AG04449 (cell line): Measurements from ENCODE around the gene ZBP1.

Experiments
- CTCF ChIA-PET: fragments of 350-600 bp; formaldehyde crosslinking; extraction: SDS; loops from one replicate; lab custom pipeline; 2021; ENCODE audit warnings: antibody characterized with exemption; lab: Yijun Ruan, JAX
- POLR2A ChIA-PET: fragments of 400-600, 350-600 bp; formaldehyde crosslinking; extraction: SDS; loops from one replicate; lab custom pipeline; 2020; ENCODE audit warnings: antibody characterized with exemption, inconsistent platforms; lab: Yijun Ruan, JAX
- DNase-seq: peaks from one replicate; pipeline ENCODE4 v3.0.0-alpha.2; 2010; ENCODE audit warnings: low read depth, low spot score
- H3K4me3 ChIP-seq: 2 replicates; pipeline ENCODE4 v1.5.1; 2011; ENCODE audit warnings: low read depth, mild to moderate bottlenecking, control low read depth, low read length
- TF ChIP-seq, protein P1 (sequence below): IDR thresholded peaks from one replicate; pipeline ENCODE4 v1.5.1; 2011; ENCODE audit warnings: mild to moderate bottlenecking, moderate library complexity, low read length, control low read depth, inconsistent platforms; ENCODE audit not compliant: insufficient read depth; ENCODE audit errors: missing control alignments

ZBP1 gene

DNA sequence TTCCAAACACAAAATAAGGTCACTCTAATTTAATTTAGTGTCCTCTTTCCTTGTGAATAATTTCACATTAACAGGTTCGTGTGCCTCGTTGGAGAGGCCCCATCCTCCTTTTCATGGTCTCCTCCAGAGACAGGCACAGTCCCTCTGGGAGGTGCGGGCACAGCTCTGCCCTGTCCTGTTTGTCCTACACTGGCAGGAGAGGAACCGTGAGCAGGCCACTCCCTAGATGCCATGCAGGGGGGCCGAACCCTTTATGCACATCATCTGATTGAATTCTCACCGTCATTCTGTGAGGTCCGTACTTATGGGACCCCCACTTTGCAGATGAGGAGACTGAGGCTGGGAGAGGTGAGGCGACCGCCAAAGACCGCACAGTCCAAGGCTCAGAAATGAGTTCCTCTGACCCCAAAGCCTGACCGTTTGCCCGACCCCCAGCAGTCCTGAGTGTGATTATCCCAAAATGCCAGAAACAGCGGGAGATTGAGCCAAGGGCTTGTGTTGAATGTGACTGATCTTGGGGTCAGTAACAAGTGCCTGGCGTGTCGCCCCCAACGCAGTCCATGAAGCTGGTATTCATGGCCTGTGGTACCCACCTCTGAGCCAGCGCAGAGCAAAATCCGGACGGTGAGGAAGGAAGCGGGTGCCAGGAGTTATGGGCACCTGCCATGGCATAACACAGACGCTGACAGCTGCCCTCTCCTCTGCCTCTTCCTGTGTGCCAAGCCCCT lies 46.0 kb upstream of the ZBP1 start:
- ChIA-PET POLR2A (no interaction called here), CTCF (interaction anchor here (1.6 kb wide), 1 partner anchor 12 kb away, joined by 9 read pairs; no protein-coding TSS in a partner anchor)
- no peak overlapping the region for H3K4me3 ChIP-seq
- TF ChIP-seq, protein P1, sequence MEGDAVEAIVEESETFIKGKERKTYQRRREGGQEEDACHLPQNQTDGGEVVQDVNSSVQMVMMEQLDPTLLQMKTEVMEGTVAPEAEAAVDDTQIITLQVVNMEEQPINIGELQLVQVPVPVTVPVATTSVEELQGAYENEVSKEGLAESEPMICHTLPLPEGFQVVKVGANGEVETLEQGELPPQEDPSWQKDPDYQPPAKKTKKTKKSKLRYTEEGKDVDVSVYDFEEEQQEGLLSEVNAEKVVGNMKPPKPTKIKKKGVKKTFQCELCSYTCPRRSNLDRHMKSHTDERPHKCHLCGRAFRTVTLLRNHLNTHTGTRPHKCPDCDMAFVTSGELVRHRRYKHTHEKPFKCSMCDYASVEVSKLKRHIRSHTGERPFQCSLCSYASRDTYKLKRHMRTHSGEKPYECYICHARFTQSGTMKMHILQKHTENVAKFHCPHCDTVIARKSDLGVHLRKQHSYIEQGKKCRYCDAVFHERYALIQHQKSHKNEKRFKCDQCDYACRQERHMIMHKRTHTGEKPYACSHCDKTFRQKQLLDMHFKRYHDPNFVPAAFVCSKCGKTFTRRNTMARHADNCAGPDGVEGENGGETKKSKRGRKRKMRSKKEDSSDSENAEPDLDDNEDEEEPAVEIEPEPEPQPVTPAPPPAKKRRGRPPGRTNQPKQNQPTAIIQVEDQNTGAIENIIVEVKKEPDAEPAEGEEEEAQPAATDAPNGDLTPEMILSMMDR, result no peak
- DNase-seq, result no peak

DNA sequence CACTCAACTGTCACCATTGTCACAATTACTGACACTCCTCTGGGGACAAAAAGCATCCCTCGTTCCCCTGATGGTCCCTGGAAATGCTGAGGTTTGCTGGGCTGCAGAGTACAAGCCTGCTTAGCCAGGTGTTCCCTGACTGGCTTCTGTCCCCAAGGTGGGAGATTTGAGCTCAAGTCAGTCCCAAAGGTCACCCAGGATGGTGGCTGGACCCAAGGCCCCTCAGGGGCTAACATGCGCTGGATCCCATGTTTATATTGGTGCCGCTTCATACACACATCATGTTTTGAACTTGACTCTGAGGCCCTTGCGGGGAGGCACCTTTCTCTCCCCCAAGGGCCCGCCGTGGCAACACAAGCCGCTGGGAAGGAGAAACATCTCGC lies 45.4 kb upstream of the ZBP1 start:
- ChIA-PET CTCF (interaction anchor here (0.6 to 1.6 kb wide), 2 partner anchors 9 to 11 kb away, joined by 3 to 9 read pairs; no protein-coding TSS in a partner anchor), POLR2A (no interaction called here)
- no peak for DNase-seq
- H3K4me3 ChIP-seq, result no peak overlapping the region
- TF ChIP-seq, protein P1, result no peak

DNA sequence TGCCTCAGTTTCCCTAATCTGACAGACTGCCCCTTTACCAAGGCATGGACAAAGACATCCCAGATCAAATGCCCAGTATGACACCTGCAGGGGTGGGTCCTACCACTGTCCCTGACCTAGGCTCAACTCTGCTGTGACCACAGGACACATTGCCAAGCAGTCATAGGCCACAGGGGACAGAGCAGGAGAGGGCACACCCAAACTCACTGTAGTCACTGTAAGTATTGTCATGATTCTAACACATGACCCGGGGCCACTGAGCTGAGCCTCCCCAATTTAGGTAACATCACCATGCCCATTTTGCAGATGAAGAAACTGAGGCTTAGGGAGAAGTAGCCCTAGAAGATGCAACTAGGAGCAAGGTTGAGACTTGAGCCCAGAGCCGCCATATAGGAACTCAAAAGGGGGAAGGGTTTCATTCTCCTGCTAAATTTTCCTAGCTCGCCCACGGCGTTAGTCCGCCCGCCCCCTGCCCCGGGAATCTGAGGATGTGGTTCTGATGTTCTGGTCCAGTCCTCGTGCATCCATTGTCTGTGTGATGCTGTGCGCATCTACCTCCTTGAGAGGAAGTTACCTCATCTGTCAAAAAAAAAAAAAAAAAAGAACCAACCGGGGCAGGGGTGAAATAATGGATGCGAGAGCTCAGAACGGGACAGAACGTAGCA lies 44.8 kb upstream of the ZBP1 start:
- DNase-seq, result no peak
- H3K4me3 ChIP-seq, result no peak overlapping the region
- ChIA-PET POLR2A (no interaction called here), CTCF (interaction anchor here (0.6 to 1.6 kb wide), 2 partner anchors 9 to 11 kb away, joined by 3 to 9 read pairs; no protein-coding TSS in a partner anchor)
- TF ChIP-seq, protein P1, result no peak

DNA sequence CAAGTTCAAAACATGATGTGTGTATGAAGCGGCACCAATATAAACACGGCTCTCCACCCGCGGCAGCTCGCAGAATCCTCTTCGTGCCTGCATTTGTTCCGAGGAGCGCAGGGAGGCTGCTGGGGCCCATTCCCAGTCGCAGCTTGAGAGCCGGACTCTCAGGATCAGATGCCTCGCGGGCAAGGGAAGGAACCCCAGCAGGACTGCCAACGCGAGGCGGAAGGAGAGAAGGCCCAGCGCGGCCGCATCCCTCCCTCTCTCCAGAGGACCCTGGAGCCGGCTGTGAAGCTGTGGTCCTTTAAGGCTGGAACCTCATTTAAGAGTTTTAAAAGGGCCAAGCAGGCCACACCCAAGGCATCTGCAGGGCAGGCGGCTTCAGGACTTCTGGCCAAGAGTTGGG lies 44.2 kb upstream of the ZBP1 start:
- ChIA-PET POLR2A (no interaction called here), CTCF (interaction anchor here (1.6 kb wide), 1 partner anchor 10 kb away, joined by 9 read pairs; no protein-coding TSS in a partner anchor)
- TF ChIP-seq, protein P1, result no peak
- no peak for DNase-seq
- no peak overlapping the region for H3K4me3 ChIP-seq

DNA sequence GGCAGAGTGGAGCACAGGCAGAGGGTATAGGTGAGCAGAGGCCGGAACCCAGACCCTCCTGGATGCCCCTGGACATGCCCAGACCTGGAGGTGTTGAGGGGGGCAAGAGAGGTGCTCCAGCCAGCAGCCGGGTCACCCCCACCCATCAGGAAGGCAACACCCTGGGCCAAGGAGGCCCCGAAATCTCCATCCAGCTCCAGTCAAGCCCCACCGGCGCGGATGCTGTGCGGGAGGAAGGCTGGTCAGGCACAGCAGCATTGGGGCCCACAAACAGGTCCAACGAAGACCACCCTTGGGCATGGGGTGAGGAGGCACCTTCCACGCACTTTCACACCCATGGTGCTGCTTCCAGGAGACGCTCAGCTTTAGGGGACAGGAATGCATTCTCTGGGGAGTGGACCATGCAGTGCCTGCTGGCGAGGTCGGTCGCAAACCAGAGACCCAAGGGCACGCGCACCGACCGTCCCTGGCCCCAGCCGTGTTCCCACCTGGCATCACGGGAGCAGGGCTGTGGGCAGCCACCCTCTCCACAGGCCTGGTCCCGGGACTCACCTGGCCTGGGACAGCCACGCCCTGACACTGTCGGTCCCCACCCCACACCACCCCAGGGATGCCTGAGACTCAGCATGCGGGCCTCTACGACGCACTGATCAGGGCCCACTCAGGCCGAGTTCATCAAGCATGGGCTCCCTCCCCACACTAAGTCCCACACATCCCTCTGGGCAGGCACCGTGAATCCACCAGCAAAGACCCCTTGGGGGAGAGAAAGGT lies 43.6 kb upstream of the ZBP1 start:
- no peak overlapping the region for H3K4me3 ChIP-seq
- TF ChIP-seq, protein P1, result no peak
- ChIA-PET CTCF (no interaction called here), POLR2A (no interaction called here)
- DNase-seq, result no peak
